HG02884 (cell line): ENCODE data around the gene FGF5.
A peak's percentile ranks its signal among the peaks of the same experiment; 100 is the strongest.

Experiments
- ATAC-seq: cut with Tn5 transposase; IDR thresholded peaks from one replicate; pipeline ENCODE4 v1.9.1; 2021; ENCODE audit warnings: mild to moderate bottlenecking, moderate library complexity; ENCODE audit not compliant: unreplicated experiment

The FGF5 gene

DNA sequence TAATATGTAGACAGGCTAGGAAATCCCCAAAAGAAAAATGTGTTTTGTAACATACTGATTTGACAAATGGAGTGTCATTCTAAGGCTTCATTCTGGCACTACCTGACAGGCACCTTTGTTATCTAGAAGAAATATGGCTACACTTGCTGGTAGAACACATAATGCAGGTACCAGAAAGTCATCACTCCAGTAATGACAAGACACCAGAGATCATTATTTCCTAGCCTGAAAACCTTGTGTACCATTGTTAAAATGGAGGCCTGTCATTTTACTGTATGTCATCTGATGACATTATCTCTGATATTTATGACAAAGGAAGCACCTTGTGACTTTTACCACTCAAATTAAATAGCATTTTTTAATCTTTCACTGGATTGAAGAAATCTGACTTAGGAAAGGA is 13.5 kb upstream of the FGF5 start:
- no peak for ATAC-seq

DNA sequence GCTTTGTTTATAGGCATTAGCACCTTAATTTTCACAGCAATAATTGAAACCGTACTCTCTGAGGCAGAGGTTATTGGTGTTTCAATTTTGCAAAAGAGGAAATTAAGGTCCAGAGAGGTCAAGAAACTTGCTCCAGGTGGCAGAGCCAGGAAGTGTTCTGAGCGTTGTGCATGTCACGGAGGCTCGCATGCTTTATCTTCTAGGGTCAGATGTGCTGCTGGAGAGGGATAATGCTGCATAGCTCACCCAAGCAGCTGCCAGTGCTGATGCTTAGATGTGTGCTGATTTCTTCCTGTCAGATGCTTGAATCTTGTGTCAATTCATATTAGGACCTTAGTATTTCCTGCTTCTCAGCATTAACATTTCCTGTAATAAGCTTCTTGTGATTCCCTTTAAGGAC is 13.0 kb upstream of the FGF5 start:
- no peak for ATAC-seq

DNA sequence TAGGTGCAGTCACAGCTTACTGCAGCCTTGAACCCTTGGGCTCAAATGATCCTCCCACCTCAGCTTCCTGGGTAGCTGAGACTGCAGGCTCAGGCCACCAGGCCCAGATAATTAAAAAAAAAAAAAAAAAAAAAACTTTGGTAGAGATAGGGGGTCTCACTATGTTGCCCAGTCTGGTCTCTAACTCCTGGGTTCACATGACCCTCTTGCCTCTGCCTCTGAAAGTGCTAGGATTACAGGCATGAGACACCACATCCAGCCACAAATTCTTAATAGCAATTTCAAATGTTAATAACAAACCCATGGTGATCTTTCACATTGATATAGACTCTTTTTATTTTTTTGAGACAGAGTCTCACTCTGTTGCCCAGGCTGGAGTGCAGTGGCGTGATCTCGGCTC is 12.3 kb upstream of the FGF5 start:
- no peak for ATAC-seq

DNA sequence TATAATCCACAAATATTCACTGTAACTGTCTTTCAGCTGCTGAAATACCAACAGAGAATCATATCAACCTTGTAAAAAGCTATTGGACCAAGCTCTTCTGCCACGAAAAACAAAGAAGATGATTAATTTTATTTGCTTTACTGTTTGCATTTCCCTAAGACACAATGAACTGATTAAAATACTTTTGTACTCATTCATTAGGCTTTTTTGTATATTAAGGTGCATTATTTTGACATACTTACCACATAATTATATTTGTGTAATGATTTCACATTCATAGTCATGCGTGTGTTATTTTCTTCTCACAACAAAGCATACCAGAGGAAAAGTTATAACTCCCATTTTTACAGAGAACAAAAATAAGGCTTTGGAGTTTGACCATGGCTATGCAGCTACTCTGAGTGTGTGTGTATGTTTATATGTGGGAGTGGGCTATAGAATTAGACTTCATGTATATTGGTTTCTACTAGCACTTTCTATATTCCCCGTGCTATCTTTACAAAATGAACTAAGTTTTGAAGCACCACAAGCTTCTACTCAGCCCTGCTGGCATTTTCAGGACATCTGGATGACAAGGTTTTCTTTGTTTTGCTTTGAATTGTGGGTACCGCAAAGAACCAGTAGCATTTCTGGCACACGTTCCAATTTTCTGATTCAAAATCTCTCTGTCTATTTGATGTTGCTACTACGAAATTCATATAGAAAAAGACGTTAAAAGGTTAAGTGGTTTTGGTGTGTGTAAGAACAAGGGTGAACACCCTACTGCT is 11.0 kb upstream of the FGF5 start:
- ATAC-seq = no peak

DNA sequence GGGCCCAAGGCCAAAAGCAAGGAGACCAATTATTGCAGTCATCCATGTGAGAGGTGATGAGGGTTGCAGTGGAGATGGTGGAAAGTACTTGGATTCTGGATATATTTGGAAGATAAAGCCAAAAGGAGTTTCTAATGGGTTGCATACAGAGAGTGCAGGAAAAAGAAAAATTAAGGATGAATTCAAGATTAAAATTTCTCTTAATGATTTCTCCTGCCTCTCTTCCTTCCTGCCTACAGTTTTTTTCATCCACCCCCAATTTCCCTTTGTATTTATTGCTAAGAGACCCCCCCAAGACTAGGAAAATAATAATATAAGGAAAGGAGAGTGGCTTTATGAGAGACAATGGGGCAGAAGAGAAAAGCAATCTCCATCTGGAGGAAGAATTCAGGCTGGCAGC is 8.6 kb upstream of the FGF5 start:
- no peak for ATAC-seq

DNA sequence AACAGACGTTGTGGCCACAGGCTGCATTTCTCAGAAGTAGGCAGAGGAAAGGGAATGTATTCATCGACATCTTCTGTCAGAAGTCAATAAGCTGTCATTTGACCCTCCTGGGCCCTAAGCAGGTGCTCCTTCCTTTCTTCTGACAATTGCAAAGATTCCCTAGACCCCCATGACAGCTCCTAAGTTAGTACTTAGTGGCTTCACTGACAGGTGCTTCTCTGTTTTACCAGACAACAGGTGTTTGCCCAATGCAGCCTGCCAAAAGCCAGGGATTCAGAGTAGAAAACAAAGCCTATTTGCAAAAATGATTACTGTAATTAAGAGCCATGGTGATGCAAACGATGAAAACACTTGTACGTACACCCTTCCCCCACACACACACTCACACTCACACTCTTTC is 7.5 kb upstream of the FGF5 start:
- no peak for ATAC-seq

DNA sequence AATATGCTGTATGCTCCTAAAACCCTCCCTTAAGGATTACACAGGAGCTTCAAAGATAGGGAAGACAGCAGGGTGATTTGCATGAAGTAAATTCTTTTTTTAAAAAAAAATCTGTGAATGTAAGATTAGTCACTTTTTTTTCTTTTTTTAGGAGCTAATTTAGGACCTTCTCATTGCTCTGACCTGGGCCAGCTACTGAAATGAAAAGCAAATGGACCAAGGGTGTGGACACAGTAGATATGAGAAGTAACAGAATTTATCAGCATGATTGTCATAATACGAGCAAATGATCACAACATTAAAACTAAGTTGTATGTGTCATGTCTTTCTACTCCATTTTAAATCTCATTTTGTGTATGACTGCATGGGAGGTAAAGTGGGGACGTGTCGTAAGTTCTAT is 6.6 kb upstream of the FGF5 start:
- no peak for ATAC-seq

DNA sequence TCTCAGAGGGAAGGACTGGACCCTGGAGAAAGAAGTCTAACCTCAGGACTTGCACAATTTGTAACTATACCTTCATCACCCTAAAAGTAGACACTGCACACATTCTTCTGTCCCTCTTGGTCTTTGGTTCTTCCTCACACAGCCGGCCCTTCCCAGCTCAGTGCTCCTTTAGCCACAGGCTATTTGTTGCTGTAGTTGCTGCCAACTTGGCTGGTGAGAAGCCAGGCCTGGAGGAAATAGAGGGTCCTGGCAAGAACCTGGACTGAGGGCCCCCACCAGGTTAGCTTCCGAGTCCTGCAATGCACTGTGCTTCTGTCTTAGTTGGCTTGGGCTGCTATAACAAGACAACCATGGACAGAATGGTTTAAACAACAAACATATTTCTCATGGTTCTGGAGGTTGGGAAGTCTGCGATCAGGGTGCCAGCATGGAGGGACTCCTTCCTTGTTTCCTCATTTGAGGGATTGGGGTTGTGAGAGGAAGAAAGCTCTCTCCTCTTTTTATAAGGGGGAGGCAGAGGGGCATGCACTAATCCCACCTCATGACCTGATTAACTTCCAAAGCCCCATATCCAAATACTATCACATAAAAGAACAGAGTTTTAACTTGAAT is 4.4 kb upstream of the FGF5 start:
- ATAC-seq = no peak

DNA sequence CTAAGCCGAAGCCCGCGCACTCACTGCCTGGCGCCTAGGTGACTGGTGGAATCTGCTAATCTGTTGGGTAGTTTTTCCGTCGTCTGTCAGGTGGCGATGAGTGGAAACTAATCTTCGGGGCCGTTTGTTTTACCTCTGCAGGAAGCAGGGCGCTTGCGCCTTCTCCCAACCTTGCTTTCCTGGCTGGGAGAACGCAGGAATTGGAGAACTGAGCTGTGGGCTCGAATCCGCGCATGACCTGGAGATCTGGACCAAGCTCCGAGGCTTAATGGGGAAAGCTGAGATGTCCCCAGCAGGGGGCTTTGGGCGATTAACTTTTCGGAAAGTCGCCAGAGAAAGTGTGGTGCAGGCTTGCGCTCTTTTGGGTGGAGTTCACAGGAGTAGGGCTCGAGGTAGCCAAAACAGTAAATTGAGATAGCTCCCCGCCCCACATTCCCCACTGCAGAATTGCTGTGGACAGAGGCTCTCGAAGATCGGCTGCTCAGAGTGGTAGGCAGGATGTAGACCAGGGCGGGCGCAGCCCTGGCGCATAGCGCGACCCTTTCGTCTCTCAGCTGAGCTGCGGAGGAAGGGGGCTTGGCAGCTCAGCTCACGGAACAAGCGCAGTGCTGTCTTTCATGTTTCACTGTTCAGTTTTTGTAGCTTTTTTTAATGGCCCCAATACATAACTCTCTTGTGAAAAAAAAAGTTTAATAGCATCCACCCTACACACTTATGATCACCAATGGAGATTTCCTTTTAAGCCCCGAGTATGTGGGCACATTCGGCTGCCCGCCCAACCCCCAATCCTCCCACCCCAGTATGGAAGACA is 2.7 kb upstream of the FGF5 start:
- no peak for ATAC-seq

DNA sequence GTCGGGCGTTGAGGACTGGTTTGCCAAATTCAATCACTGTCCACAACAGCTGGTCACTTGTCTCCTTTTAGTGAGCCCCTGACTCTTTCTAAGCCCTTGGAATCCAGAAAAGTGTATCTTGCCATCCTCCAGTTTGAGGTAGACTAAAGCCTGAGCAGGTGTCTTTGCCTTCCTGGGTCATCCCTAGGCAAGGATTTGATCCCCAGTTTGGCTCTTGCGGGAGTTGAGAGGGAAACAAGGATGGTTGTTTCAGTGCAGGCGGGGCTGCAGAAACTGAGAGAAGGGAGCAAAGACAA is 2.2 kb upstream of the FGF5 start:
- ATAC-seq = no peak

DNA sequence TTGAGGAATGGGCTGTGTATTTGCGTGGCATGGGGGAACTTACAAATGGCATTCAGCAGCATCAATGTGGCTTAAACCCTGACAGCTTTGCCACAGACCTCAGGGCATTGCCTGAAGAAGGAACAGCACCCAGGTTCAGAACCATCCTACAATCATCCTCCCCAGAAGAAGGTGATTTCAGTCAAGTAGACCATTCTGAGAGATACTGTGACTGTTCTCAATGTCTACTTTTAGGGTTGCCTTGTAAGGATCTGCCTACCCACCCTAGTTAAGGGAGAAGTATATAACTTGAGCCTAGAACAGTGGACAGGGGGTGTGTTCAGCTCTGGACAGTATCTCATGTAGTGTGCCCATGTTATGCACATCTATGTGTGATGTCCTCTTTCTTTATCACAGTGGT is 1.6 kb upstream of the FGF5 start:
- ATAC-seq = no peak

DNA sequence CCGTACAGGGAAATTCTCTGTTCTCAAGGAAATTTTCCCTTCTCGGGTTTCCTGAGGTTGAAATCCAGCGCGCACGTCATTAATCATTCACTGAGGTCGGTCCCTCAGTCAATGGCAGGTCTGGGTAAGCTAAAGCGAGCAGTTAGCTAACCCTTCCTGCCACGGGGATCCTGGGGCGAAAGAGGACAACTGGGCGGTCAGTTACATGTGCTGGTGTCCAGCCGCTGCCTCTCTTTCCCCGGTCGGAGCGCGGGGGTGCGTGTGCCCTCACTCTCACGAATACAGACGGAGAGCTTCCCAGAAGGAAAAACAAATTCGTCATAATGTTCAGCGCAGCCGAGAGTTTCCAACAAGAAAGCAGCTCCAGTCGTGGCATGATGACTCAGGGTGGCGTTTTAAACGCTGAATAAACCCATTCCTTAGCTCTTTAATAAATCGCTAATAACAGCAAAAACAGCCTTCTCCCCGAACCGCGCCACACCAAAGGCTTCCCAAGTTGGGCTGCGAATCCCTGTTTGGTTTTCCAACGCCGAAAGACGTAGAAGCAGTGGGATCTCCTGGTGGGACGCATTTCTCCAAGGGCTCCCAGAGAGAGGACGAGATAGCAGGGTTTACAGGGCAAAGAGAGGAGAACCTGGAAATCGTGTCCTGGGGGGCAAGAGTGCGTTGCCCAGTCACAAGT is 752 bp upstream of the FGF5 start:
- no peak for ATAC-seq

DNA sequence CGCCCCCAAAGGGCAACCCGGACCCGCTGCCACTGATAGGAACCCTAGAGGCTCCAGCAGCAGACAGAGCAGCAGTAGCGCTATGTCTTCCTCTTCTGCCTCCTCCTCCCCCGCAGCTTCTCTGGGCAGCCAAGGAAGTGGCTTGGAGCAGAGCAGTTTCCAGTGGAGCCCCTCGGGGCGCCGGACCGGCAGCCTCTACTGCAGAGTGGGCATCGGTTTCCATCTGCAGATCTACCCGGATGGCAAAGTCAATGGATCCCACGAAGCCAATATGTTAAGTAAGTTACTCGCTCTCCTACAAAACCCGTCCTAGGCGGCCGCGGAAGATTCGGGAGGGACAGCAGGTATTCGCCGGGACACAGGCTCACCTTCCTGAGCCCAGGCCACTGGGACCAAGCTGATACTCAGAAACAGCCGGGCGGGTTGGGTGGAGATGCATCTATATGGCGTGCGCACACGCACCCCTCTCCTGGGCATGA is 477 bp downstream of the FGF5 start:
- peak; percentile 5 for ATAC-seq

DNA sequence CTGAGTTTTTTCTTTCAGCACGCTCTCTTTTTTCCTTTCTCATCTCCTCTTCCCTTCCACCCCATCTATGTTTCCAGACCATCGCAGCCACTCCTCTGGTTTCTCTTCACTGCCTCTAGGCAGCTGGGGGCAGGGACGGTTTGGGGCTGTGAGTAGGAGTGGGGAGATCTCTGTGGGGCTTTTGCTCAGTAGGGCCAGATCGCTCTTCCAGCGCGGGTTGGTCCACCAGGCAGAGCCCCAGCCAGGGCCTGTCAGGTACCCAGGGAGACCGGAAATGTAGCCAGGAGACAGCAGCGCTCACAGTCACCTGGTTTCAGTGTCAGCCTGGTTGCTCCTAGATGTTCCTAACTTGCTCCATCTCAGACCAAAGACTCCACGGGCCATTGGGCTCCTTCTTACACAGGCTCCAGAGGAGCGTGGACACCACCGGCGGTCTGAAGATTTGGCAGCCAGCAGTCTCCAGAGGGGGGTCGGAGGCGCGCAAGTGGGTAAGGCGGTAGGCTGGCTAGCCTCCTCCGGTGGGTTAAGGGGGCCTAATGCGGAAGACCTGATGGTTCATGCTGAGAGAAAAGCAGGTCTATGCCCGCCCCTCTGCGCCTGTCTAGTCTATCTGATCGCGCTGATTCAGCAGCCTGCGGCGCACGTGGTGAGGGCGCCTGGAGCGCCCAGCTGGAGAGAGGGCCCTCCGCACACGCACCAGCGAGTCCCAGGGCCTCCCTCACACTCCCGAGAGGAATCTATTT is 1.8 kb downstream of the FGF5 start:
- no peak for ATAC-seq

DNA sequence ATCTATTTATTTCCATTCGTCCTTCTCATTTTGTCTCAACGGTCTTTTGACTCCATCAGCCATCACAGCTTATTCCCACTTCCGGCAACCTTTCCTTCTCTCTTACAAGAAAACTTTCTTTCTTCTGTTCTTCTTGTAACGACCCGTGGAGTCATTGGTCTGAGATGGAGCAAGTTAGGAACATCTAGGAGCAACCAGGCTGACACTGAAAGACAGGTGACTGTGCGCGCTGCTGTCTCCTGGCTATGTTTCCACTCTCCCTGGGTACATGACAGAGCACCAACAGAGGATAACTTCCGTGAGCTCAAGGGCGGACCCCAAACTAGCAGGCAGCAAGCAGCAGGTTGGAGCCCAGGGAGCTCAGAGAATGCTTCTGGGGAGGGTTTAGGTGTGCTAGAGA is 2.5 kb downstream of the FGF5 start:
- ATAC-seq = no peak

DNA sequence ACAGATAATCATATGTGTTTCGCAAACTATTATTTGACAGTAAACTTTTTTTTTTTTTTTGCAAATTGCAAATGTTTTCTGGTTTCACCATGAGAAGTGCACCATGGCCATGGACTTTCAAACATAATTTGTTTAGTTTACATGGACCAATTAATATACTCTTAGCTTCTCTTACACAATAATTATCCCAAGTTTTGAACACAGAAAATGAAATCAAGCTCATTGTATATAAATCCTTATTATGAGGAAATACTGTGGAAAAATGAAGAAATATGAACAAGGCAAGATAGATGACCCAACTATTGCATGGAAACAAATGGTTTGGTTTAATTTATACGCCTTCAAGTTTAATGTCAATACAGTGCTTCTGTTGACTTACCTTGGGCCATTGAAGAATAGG is 3.9 kb downstream of the FGF5 start:
- ATAC-seq = no peak

DNA sequence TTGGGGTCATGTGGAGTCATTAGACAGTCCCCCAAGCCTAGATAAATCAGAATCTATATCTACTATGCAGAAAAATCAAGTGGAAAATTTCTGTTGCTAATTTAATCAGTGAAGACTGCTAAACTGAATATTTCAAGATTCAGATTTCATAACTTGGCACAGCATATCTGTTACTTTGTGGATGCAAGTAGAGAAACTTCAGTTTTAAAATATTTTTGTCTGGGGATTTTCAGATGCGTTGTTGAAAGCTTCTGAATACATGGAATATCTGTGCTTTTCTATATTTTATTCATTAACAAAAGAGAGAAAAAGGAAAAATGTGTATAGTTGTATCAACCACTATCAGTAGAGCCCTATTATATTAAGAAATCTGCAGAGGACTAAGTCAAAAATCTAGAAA is 4.4 kb downstream of the FGF5 start:
- ATAC-seq = no peak

DNA sequence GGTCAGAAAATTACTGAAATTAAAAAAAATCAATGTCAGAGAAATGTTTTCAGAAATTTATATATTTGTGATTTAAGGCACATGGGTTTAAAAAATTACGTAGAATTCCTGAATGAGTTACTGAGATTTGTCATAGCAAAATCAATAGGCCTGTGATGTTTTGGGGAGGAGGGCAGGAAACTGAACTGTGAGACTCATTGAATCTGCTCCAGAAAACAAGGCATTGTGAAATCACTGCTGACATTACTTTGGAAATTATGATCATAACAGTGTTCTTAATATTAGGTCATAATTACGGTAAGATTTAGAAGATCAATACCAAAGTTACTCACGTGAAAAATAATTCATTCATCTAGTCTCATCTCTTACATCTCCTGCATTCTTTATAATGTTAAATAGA is 5.3 kb downstream of the FGF5 start:
- ATAC-seq = no peak

DNA sequence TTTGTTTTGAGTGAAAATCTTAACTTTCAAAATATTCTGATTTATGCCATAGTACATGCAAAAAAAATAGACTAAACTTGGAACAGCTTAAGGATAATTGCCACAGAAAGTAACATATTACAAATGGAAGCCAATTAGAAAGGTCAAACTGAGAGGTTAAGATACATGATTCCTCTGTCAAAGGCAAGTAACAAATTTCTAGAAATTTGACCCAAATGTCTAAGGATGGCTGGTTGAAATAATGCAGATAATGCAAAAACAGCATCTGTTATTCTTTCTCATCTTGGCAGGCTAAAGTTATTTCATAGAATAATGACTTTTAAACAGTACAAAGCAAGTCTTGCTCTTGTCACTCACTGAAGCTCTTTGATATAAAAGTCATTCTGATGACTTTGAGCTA is 10.5 kb downstream of the FGF5 start:
- no peak for ATAC-seq

DNA sequence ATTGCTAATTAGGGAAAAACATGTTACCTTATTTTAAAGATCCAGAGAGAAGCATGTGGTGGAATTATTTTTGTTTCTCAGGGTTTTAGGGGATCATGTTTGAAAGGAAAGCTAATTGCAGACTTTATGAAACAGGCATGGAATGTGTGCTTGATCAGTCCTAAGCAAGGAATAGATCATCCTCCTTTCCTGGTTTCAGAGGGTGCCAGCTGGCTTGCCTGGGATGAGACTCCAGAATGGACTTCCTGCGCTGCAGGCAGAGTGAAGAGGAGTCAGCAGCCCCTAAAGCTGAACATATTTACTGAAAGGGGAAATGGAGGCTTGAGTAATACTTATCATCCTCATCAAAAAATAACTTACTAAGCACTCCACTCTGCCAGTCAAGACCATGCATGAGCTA is 13.3 kb downstream of the FGF5 start:
- ATAC-seq = no peak

DNA sequence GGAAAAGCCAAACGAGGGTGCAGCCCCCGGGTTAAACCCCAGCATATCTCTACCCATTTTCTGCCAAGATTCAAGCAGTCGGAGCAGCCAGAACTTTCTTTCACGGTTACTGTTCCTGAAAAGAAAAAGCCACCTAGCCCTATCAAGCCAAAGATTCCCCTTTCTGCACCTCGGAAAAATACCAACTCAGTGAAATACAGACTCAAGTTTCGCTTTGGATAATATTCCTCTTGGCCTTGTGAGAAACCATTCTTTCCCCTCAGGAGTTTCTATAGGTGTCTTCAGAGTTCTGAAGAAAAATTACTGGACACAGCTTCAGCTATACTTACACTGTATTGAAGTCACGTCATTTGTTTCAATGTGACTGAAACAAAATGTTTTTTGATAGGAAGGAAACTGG is 20.0 kb downstream of the FGF5 start:
- ATAC-seq = no peak
